Pancreas (tissue), 10 donors: ENCODE results near the gene NEMF. TPM values are rescaled to one million over a fixed set of nuclear protein-coding genes. Genes with fewer than 3 reads are reported as not detected.
"Not testable (repeated sequence)": the region's sequence is repeated elsewhere in the genome, so short reads cannot be mapped to it uniquely, and the experiment has no call there.

ENCODE experiments used
- ATAC-seq, 4 donors: fragments of 200-7000 bp; cut with Tn5 transposase; one replicate each; pipeline versions ENCODE4 v1.8.0 to v1.9.1; 2020; ENCODE audit warnings: mild to moderate bottlenecking in 4 of 4, moderate library complexity in 4 of 4
- DNase-seq, 6 donors: peaks; one replicate each; pipeline ENCODE4 v3.0.0-alpha.2; 2020
- FAIRE-seq: peaks from 2 replicates; lab custom pipeline; 2012; peaks lifted over from hg19 to GRCh38; lab: Jason Lieb, UNC
- H3K27ac ChIP-seq, 4 donors: fragments of 200-600 bp; sonication (generic); 1 replicate in 3 of 4; 2 replicates in 1 of 4; pipeline versions ENCODE4 v1.5.0 to v1.8.0; 2020
- H3K27me3 ChIP-seq, 4 donors: fragments of 200-600 bp; one replicate each; pipeline ENCODE4 v1.8.0; 2021
- H3K36me3 ChIP-seq, 3 donors: fragments of 200-600 bp; sonication (generic) in 1 of 3; one replicate each; pipeline versions ENCODE4 v1.5.0 to v1.8.0; 2020 to 2021
- H3K4me1 ChIP-seq, 3 donors: fragments of 200-600 bp; one replicate each; pipeline ENCODE4 v1.8.0; 2021
- H3K4me3 ChIP-seq, 4 donors: fragments of 200-600 bp; sonication (generic) in 2 of 4; one replicate each; pipeline versions ENCODE4 v1.5.0 to v1.8.0; 2020 to 2021
- H3K9me3 ChIP-seq, 4 donors: fragments of 200-600 bp; one replicate each; pipeline ENCODE4 v1.8.0; 2021
- WGBS, 2 donors: extraction: QIAGEN DNeasy Blood & Tissue Kit; methylation state at CpG; one replicate each; pipeline ENCODE4 v1.1.7; 2013; 5-methylcytosine and 5-hydroxymethylcytosine counted together
- intact Hi-C, 3 donors: fragments of 100-400 bp; cut with DNase I; formaldehyde crosslinking; loops; one replicate each; pipeline versions ENCODE4 v1.11.1 to v1.14.2; 2022
- polyA plus RNA-seq, 2 donors: library from polyadenylated mRNA; stranded (reverse); fragments of 200-250 nt; gene quantifications; one replicate each; pipeline ENCODE4 v1.2.3, GENCODE V29; 2013
- total RNA-seq, 6 donors: library from RNA; stranded (reverse); fragmentation: NEBNext Ultra II Directional in 4 of 6; extraction: Animal tissue kit (Norgen Biotek cat#: 25700) in 4 of 6; gene quantifications; one replicate each; pipeline versions ENCODE4 v1.2.1 to v1.2.4, GENCODE V29; 2021 to 2023
- TF ChIP-seq, protein P1 (sequence below), 4 donors: fragments of 200-600 bp; sonication (generic) in 3 of 4; IDR thresholded peaks; one replicate each; pipeline versions ENCODE4 v1.5.0 to v1.8.0; 2021; ENCODE audit warnings: antibody characterized with exemption in 4 of 4
- donor health status: healthy with polysubstance abuse.
- donor health status: DM: no; HTN: no; CAD: no; lungs with moderate emphysema.
- donor health status: DM: no; HTN: no; CAD: no.
- donor health status: control.
- donor health status: control.
- donor health status: Bipolar disorder and iron deficiency.
- donor health status: DM: yes; HTN: yes; CAD: no.
- donor health status: DM: no; HTN: no; CAD: no.
- donor health status: DM: no; HTN: no; CAD: no.
- donor health status: DM: yes; HTN: yes; CAD: no.

The NEMF gene
- total and polyA plus RNA-seq, 8 donors = 17.6 to 32.4 (median 22.1) TPM

DNA sequence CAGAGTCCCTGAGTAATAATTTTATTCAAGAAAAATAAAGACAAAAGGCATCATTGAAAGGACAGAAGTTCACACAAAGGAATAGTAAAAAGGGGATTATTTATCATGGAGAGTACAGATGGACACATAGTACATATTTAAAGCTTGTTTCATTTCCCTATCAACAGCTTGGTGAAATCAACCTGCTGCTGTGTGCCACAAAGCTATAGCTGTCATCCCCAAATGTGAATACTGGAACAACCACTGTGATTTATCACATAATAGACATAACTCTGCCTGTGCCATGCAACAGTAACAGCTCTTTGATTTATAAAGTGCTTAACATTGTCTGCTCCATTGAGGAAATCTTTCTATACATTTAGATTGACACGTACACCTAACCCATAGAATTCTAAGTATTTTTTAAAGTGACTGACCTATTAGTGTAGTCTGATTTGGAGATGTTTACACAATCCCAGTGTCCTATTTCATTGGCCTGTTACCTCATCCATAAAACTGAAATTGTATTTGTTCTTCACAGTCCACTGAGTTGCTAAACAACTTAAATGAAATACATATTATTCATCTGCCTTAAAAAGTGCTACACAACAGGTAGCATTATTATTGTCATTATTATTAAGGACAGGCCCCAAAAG, 3.3 kb downstream of the NEMF start:
- WGBS, 2 donors = 81 to 82% methylated on average over 1 of the region's 1 CpG
- Histone ChIP-seq H3K27ac (no peak overlapping the region), H3K27me3 (no peaks in the 10 kb centered on the region), H3K9me3 (no peaks in the 10 kb centered on the region), H3K4me1 (peaks cover 10 to 11% (median 10%) of the 10 kb centered on the region in 3 donors), H3K4me3 (no peak overlapping the region), H3K36me3 (peaks cover 0 to 31% (median 11%) of the 10 kb centered on the region in 3 donors)
- FAIRE-seq = no peak
- intact Hi-C loops = no loop called here
- no peak for DNase-seq
- TF ChIP-seq, protein P1, sequence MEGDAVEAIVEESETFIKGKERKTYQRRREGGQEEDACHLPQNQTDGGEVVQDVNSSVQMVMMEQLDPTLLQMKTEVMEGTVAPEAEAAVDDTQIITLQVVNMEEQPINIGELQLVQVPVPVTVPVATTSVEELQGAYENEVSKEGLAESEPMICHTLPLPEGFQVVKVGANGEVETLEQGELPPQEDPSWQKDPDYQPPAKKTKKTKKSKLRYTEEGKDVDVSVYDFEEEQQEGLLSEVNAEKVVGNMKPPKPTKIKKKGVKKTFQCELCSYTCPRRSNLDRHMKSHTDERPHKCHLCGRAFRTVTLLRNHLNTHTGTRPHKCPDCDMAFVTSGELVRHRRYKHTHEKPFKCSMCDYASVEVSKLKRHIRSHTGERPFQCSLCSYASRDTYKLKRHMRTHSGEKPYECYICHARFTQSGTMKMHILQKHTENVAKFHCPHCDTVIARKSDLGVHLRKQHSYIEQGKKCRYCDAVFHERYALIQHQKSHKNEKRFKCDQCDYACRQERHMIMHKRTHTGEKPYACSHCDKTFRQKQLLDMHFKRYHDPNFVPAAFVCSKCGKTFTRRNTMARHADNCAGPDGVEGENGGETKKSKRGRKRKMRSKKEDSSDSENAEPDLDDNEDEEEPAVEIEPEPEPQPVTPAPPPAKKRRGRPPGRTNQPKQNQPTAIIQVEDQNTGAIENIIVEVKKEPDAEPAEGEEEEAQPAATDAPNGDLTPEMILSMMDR (IDR thresholded peaks at IDR 0.05) = no peak
- no peak for ATAC-seq

GRCh38 chr14:49828640-49829039, 23.9 kb downstream of the NEMF start:
- Histone ChIP-seq H3K4me3 (no peak overlapping the region), H3K9me3 (no peaks in the 10 kb centered on the region), H3K4me1 (no peaks in the 10 kb centered on the region), H3K27me3 (no peaks in the 10 kb centered on the region), H3K36me3 (peaks cover 0 to 69% (median 34%) of the 10 kb centered on the region in 3 donors), H3K27ac (no peak overlapping the region)
- no peak for ATAC-seq
- 81 to 92% methylated on average over 2 of the region's 2 CpGs for WGBS, 2 donors
- FAIRE-seq = peak; percentile 59
- TF ChIP-seq, protein P1 (IDR thresholded peaks at IDR 0.05) = no peak
- intact Hi-C loops = no loop called here
- DNase-seq = no peak

GRCh38 chr14:49820176-49820575, 32.4 kb downstream of the NEMF start:
- FAIRE-seq (no peak), ATAC-seq (no peak), DNase-seq (no peak)
- Histone ChIP-seq H3K27ac (no peak overlapping the region), H3K27me3 (no peaks in the 10 kb centered on the region), H3K4me1 (no peaks in the 10 kb centered on the region), H3K9me3 (no peaks in the 10 kb centered on the region), H3K36me3 (peaks cover 0 to 70% (median 19%) of the 10 kb centered on the region in 3 donors), H3K4me3 (no peak overlapping the region)
- TF ChIP-seq, protein P1 (IDR thresholded peaks at IDR 0.05) = no peak
- 89 to 94% methylated on average over 12 of the region's 12 CpGs for WGBS, 2 donors
- intact Hi-C loops = no loop called here

GRCh38 chr14:49816844-49817243, 35.7 kb downstream of the NEMF start:
- no peaks in the 10 kb centered on the region for H3K27me3 ChIP-seq
- no peak overlapping the region for H3K4me3 ChIP-seq
- TF ChIP-seq, protein P1 (IDR thresholded peaks at IDR 0.05) = no peak
- WGBS, 2 donors = 98 to 99% methylated on average over 3 of the region's 3 CpGs
- H3K9me3 ChIP-seq = no peaks in the 10 kb centered on the region
- H3K4me1 ChIP-seq = no peaks in the 10 kb centered on the region
- H3K36me3 ChIP-seq = peaks cover 0 to 63% (median 29%) of the 10 kb centered on the region in 3 donors
- FAIRE-seq (no peak), ATAC-seq (no peak), DNase-seq (no peak)
- intact Hi-C loops = no loop called here
- no peak overlapping the region for H3K27ac ChIP-seq

DNA sequence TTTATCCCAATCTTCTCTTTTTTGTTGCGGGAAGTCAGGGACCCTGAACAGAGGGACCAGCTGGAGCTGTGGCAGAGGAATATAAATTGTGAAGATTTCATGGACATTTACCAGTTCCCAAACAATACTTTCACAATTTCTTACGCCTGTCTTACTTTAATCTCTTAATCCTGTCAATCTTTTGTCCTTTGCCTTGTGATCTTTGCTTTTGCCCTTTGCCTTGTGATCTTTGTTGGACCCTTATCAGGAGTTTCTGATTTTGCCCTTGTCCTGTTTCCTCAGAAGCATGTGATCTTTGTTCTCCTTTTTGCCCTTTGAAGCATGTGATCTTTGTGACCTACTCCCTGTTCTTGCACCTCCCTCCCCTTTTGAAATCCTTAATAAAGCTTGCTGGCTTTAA, 36.5 kb downstream of the NEMF start:
- H3K36me3 ChIP-seq = peaks cover 0 to 65% (median 29%) of the 10 kb centered on the region in 3 donors
- DNase-seq, FAIRE-seq, intact Hi-C loops, H3K9me3 ChIP-seq, ATAC-seq, H3K27ac ChIP-seq, H3K4me1 ChIP-seq, H3K27me3 ChIP-seq, H3K4me3 ChIP-seq: not testable (repeated sequence)
- WGBS, 2 donors = 90 to 94% methylated on average over 2 of the region's 2 CpGs
